Measurements from ENCODE around the gene ANKS6. TPM values are rescaled to one million over a fixed set of nuclear protein-coding genes. Genes with fewer than 3 reads are reported as not detected.

Gene ANKS6
- total and polyA plus RNA-seq, 2 of the 4 experiments (the other 2 are of a cell fraction): 9.0 to 23.6 TPM

- peaks cover 13% of the 10 kb centered on the region for H3K27me3 ChIP-seq (ENCODE audit: control insufficient read depth, insufficient read depth, low read length)
- H3K9me1 ChIP-seq (ENCODE audit: insufficient read depth, low read length): peaks cover 3% of the 10 kb centered on the region; the same call in 1 of the 2 replicates
- no peak overlapping the region for H3K9ac ChIP-seq (ENCODE audit: low read depth, low read length)
- H4K5ac ChIP-seq (ENCODE audit: low read depth, low read length): no peak overlapping the region
- no peak for TF ChIP-seq MXI1 (IDR thresholded peaks at IDR 0.05; ENCODE audit: borderline replicate concordance, low read depth, low read length)
- no peak for TF ChIP-seq MAFK (IDR thresholded peaks at IDR 0.05; ENCODE audit: low read depth, low read length)
- TF ChIP-seq CEBPB (IDR thresholded peaks at IDR 0.05; ENCODE audit: low read depth, low read length): no peak
- no peak for TF ChIP-seq BHLHE40 (IDR thresholded peaks at IDR 0.05; ENCODE audit: low read depth, low read length)
- no peak for TF ChIP-seq FOS (IDR thresholded peaks at IDR 0.05; ENCODE audit: low read depth, low read length)
- TF ChIP-seq NFE2L2 (IDR thresholded peaks at IDR 0.05; ENCODE audit: low read depth, low read length): no peak
- no peak for TF ChIP-seq RFX5 (IDR thresholded peaks at IDR 0.05; ENCODE audit: low read depth, low read length)
- no peak for TF ChIP-seq SMC3 (IDR thresholded peaks at IDR 0.05; ENCODE audit: low read depth, low read length)
- no peak for TF ChIP-seq RAD21 (IDR thresholded peaks at IDR 0.05; ENCODE audit: low read length)
- H2BK15ac ChIP-seq (ENCODE audit: low read depth, low read length): no peak overlapping the region
- H3K36me3 ChIP-seq (ENCODE audit: control insufficient read depth, insufficient read depth, low read length): no peaks in the 10 kb centered on the region
- no peaks in the 10 kb centered on the region; the same call in none of the 2 replicates for H4K20me1 ChIP-seq (ENCODE audit: insufficient read depth, low read length)
- H4K91ac ChIP-seq (ENCODE audit: insufficient read depth, low read depth, low read length): no peak overlapping the region
- H3K4me1 ChIP-seq (ENCODE audit: control insufficient read depth, insufficient read depth, low read length): peaks cover 7% of the 10 kb centered on the region; the same call in 1 of the 2 replicates
- no peak overlapping the region for H2AK9ac ChIP-seq (replicated peaks; ENCODE audit: low read depth, low read length, poor library complexity)
- no peak overlapping the region for H4K8ac ChIP-seq (ENCODE audit: low read depth in 2 of 2, low read length in 2 of 2)
- H3K4me2 ChIP-seq (ENCODE audit: low read depth, low read length): no peak overlapping the region
- CTCF ChIA-PET: interaction anchor here (1.5 to 3.2 kb wide), 2 partner anchors 12 to 50 kb away, joined by 4 to 10 read pairs; no protein-coding TSS in a partner anchor
- intact Hi-C loops (cut with micrococcal nuclease) (no loop called here), dilution Hi-C loops (cut with HindIII; ENCODE audit: low sequenced_read_pairs, unreplicated experiment) (no loop called here), in situ Hi-C loops (cut with MboI; ENCODE audit: low sequenced_read_pairs) (no loop called here)
- WGBS, 2 experiments (ENCODE audit: extremely low coverage in 2 of 2, insufficient read length in 1 of 2): no CpG with 5 or more reads among the region's 5 CpGs
- H3K4me3 ChIP-seq (ENCODE audit: insufficient read depth, low read depth, low read length): no peak overlapping the region
- H2BK5ac ChIP-seq (ENCODE audit: low read depth, low read length, poor library complexity, severe bottlenecking): no peak overlapping the region
- ATAC-seq (ENCODE audit: low read depth) (no peak), DNase-seq (no peak)
- H2AK5ac ChIP-seq (ENCODE audit: low read depth, low read length): no peak overlapping the region
- no peak overlapping the region for H2BK20ac ChIP-seq (ENCODE audit: low read depth, low read length)
- no peak overlapping the region for H2AFZ ChIP-seq (replicated peaks; ENCODE audit: low read length, poor library complexity)
- BruUV-seq (replicated peaks): no TSS peak
- POLR2A ChIA-PET (ENCODE audit: unreplicated experiment): no interaction called here
- no peak overlapping the region for H3K27ac ChIP-seq (ENCODE audit: insufficient read depth, low read length)
- H3K18ac ChIP-seq (ENCODE audit: low read depth, low read length): no peak overlapping the region
- peaks cover 4% of the 10 kb centered on the region; the same call in 1 of the 2 replicates for H3K9me3 ChIP-seq (ENCODE audit: control insufficient read depth, insufficient read depth, low read length)
- H3K23ac ChIP-seq (ENCODE audit: low read depth, low read length): no peak overlapping the region
- H3K14ac ChIP-seq (replicated peaks; ENCODE audit: low read depth, low read length): no peak overlapping the region
- H3K4ac ChIP-seq (ENCODE audit: low read depth, low read length): no peak overlapping the region
- no peak overlapping the region for H3K56ac ChIP-seq (ENCODE audit: extremely low read depth, insufficient read depth, low read length)
- no peak overlapping the region for H2BK120ac ChIP-seq (ENCODE audit: low read depth, low read length)
- H3K79me1 ChIP-seq (ENCODE audit: low read depth in 1 of 2, low read length in 2 of 2): no peaks in the 10 kb centered on the region
Observed at GRCh38 chr9:98724810-98725530, 71.4 kb downstream of the ANKS6 start.

Data from IMR-90 (cell line).